Measurements from ENCODE around the gene TMOD4.
"Not testable (repeated sequence)": the region's sequence is repeated elsewhere in the genome, so short reads cannot be mapped to it uniquely, and the experiment has no call there.

TMOD4 gene

GRCh38 chr1:151205381-151205965 is 29.7 kb upstream of the TMOD4 start:
- not testable (repeated sequence) for H3K4me2 ChIP-seq (ENCODE audit: low read length); H3K56ac ChIP-seq (ENCODE audit: low read length); H3K23ac ChIP-seq (ENCODE audit: low read length); H3K27me3 ChIP-seq (ENCODE audit: insufficient read depth, low read length, poor library complexity); H2BK15ac ChIP-seq (replicated peaks; ENCODE audit: low read depth); DNase-seq; H4K8ac ChIP-seq (ENCODE audit: low read depth, low read length); H3K4me1 ChIP-seq (ENCODE audit: control insufficient read depth, low read depth, low read length); H3K79me1 ChIP-seq (ENCODE audit: low read length); H3K4me3 ChIP-seq (ENCODE audit: low read length); H3K9ac ChIP-seq (ENCODE audit: low read length); H2AK5ac ChIP-seq (ENCODE audit: low read length); H3K18ac ChIP-seq (ENCODE audit: low read length); H3K36me3 ChIP-seq (ENCODE audit: control insufficient read depth, insufficient read depth, low read length); H3K4ac ChIP-seq (ENCODE audit: low read depth, low read length); H3K27ac ChIP-seq (ENCODE audit: low read depth, low read length); H4K5ac ChIP-seq (ENCODE audit: low read length); H2BK120ac ChIP-seq (ENCODE audit: low read depth, low read length); H2BK5ac ChIP-seq (ENCODE audit: low read length)
- no CpG with 5 or more reads among the region's 12 CpGs for WGBS (ENCODE audit: extremely low coverage, insufficient coverage, low lambda C conversion rate)
- H3K79me2 ChIP-seq (ENCODE audit: control insufficient read depth, insufficient read depth, low read length): peaks cover 57% of the 10 kb centered on the region

- H3K27ac ChIP-seq (ENCODE audit: low read depth, low read length): no peak overlapping the region
- H3K27me3 ChIP-seq (ENCODE audit: insufficient read depth, low read length, poor library complexity): no peaks in the 10 kb centered on the region
- H4K8ac ChIP-seq (ENCODE audit: low read depth, low read length): no peak overlapping the region
- H3K36me3 ChIP-seq (ENCODE audit: control insufficient read depth, insufficient read depth, low read length): peaks cover 1% of the 10 kb centered on the region
- no peak overlapping the region for H2BK5ac ChIP-seq (ENCODE audit: low read length)
- H3K79me1 ChIP-seq (ENCODE audit: low read length): peaks cover 2% of the 10 kb centered on the region
- peak; percentile 46 for DNase-seq
- H3K4ac ChIP-seq (ENCODE audit: low read depth, low read length): no peak overlapping the region
- peak overlapping the region; percentile 98 for H3K4me3 ChIP-seq (ENCODE audit: low read length)
- H4K5ac ChIP-seq (ENCODE audit: low read length): no peak overlapping the region
- H3K4me1 ChIP-seq (ENCODE audit: control insufficient read depth, low read depth, low read length): no peaks in the 10 kb centered on the region
- H2BK15ac ChIP-seq (replicated peaks; ENCODE audit: low read depth): no peak overlapping the region
- H2AK5ac ChIP-seq (ENCODE audit: low read length): no peak overlapping the region
- no peak overlapping the region for H3K18ac ChIP-seq (ENCODE audit: low read length)
- H3K56ac ChIP-seq (ENCODE audit: low read length): peak overlapping the region; percentile 100
- WGBS (ENCODE audit: extremely low coverage, insufficient coverage, low lambda C conversion rate): no CpG with 5 or more reads among the region's 11 CpGs
- peak overlapping the region; percentile 66 for H3K23ac ChIP-seq (ENCODE audit: low read length)
- peaks cover 56% of the 10 kb centered on the region for H3K79me2 ChIP-seq (ENCODE audit: control insufficient read depth, insufficient read depth, low read length)
- peak overlapping the region; percentile 100 for H3K9ac ChIP-seq (ENCODE audit: low read length)
- H2BK120ac ChIP-seq (ENCODE audit: low read depth, low read length): no peak overlapping the region
- peak overlapping the region; percentile 98 for H3K4me2 ChIP-seq (ENCODE audit: low read length)
Measured at GRCh38 chr1:151199873-151200581, 24.2 kb upstream of the TMOD4 start.

GRCh38 chr1:151198254-151199127 is 22.7 kb upstream of the TMOD4 start, which contains the start of gene PIP5K1A:
TSS of gene PIP5K1A (plus strand) at chr1:151198552. CDS start at chr1:151198997, 445 bp downstream.
- no peak within 1 kb of the TSS for H4K8ac ChIP-seq (ENCODE audit: low read depth, low read length)
- H3K4me1 ChIP-seq (ENCODE audit: control insufficient read depth, low read depth, low read length): no peaks in the 10 kb centered on the region
- H3K79me1 ChIP-seq (ENCODE audit: low read length): peaks cover 2% of the 10 kb centered on the region
- peaks cover 43% of the 10 kb centered on the region for H3K79me2 ChIP-seq (ENCODE audit: control insufficient read depth, insufficient read depth, low read length)
- peak within 1 kb of the TSS; percentile 79 for H2AK5ac ChIP-seq (ENCODE audit: low read length)
- peak within 1 kb of the TSS; percentile 32 for H3K27ac ChIP-seq (ENCODE audit: low read depth, low read length)
- peak; percentile 98 for DNase-seq
- no peak within 1 kb of the TSS for H2BK15ac ChIP-seq (replicated peaks; ENCODE audit: low read depth)
- H3K4me3 ChIP-seq (ENCODE audit: low read length): peak within 1 kb of the TSS; percentile 98
- no peaks in the 10 kb centered on the region for H3K36me3 ChIP-seq (ENCODE audit: control insufficient read depth, insufficient read depth, low read length)
- peak within 1 kb of the TSS; percentile 98 for H3K4me2 ChIP-seq (ENCODE audit: low read length)
- peak within 1 kb of the TSS; percentile 100 for H3K9ac ChIP-seq (ENCODE audit: low read length)
- peak within 1 kb of the TSS; percentile 100 for H3K56ac ChIP-seq (ENCODE audit: low read length)
- no CpG with 5 or more reads among the region's 60 CpGs for WGBS (ENCODE audit: extremely low coverage, insufficient coverage, low lambda C conversion rate)
- H3K4ac ChIP-seq (ENCODE audit: low read depth, low read length): peak within 1 kb of the TSS; percentile 89
- H4K5ac ChIP-seq (ENCODE audit: low read length): no peak within 1 kb of the TSS
- no peak within 1 kb of the TSS for H2BK120ac ChIP-seq (ENCODE audit: low read depth, low read length)
- H2BK5ac ChIP-seq (ENCODE audit: low read length): peak within 1 kb of the TSS; percentile 80
- H3K18ac ChIP-seq (ENCODE audit: low read length): peak within 1 kb of the TSS; percentile 63
- peak within 1 kb of the TSS; percentile 99 for H3K23ac ChIP-seq (ENCODE audit: low read length)
- no peaks in the 10 kb centered on the region for H3K27me3 ChIP-seq (ENCODE audit: insufficient read depth, low read length, poor library complexity)

DNA sequence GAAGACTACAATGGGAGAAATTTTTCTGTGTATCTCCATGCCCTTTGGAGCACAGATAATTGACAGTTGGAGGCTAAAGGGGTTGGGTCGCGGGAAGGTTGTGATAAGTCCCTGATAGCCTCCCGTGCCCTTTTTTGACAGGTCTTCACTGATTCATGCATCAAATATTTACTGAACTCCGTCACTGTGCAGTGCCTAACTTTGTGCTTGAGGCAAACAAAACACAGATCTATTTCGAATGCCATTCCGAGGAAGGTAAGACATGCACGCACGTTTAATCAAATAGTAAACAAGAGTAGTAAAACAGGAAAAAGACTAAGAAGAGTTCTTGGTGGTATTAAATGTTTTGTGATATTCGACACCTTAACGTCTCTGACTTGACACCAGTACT is 22.1 kb upstream of the TMOD4 start:
- H3K27ac ChIP-seq (ENCODE audit: low read depth, low read length): no peak overlapping the region
- H4K8ac ChIP-seq (ENCODE audit: low read depth, low read length): no peak overlapping the region
- H3K4ac ChIP-seq (ENCODE audit: low read depth, low read length): no peak overlapping the region
- H2AK5ac ChIP-seq (ENCODE audit: low read length): no peak overlapping the region
- DNase-seq: no peak
- no peak overlapping the region for H3K18ac ChIP-seq (ENCODE audit: low read length)
- H2BK15ac ChIP-seq (replicated peaks; ENCODE audit: low read depth): no peak overlapping the region
- peaks cover 40% of the 10 kb centered on the region for H3K79me2 ChIP-seq (ENCODE audit: control insufficient read depth, insufficient read depth, low read length)
- no peaks in the 10 kb centered on the region for H3K4me1 ChIP-seq (ENCODE audit: control insufficient read depth, low read depth, low read length)
- no peak overlapping the region for H4K5ac ChIP-seq (ENCODE audit: low read length)
- peak overlapping the region; percentile 33 for H3K4me3 ChIP-seq (ENCODE audit: low read length)
- no peaks in the 10 kb centered on the region for H3K36me3 ChIP-seq (ENCODE audit: control insufficient read depth, insufficient read depth, low read length)
- H2BK120ac ChIP-seq (ENCODE audit: low read depth, low read length): no peak overlapping the region
- H3K4me2 ChIP-seq (ENCODE audit: low read length): peak overlapping the region; percentile 45
- H3K27me3 ChIP-seq (ENCODE audit: insufficient read depth, low read length, poor library complexity): no peaks in the 10 kb centered on the region
- H3K23ac ChIP-seq (ENCODE audit: low read length): no peak overlapping the region
- H3K56ac ChIP-seq (ENCODE audit: low read length): peak overlapping the region; percentile 61
- peak overlapping the region; percentile 53 for H3K9ac ChIP-seq (ENCODE audit: low read length)
- no peak overlapping the region for H2BK5ac ChIP-seq (ENCODE audit: low read length)
- H3K79me1 ChIP-seq (ENCODE audit: low read length): no peaks in the 10 kb centered on the region
- no CpG with 5 or more reads among the region's 10 CpGs for WGBS (ENCODE audit: extremely low coverage, insufficient coverage, low lambda C conversion rate)

DNA sequence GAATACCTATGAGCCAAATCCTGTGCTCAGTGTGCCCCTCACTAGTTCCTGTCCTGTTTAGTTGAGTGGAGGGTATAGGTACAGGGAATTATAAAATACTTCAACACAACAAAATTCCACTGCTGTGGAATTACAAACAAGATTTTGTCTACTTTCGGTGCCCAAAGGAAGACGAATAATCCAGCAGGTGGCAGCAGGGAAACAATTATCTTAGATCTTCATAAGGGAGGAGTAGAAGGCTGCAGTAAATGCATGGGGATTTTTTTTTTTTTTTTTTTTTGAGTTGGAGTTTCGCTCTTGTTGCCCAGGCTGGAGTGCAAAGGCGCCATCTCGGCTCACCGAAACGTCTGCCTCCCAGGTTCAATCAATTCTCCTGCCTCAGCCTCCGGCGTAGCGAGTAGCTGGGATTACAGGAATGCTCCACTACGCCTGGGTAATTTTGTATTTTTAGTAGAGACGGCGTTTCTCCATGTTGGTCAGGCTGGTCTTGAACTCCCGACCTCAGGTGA is 20.6 kb upstream of the TMOD4 start:
- Histone ChIP-seq H2AK5ac (ENCODE audit: low read length) (no peak overlapping the region), H2BK120ac (ENCODE audit: low read depth, low read length) (no peak overlapping the region), H4K5ac (ENCODE audit: low read length) (no peak overlapping the region), H3K9ac (ENCODE audit: low read length) (no peak overlapping the region), H4K8ac (ENCODE audit: low read depth, low read length) (no peak overlapping the region), H3K4me1 (ENCODE audit: control insufficient read depth, low read depth, low read length) (no peaks in the 10 kb centered on the region), H3K4ac (ENCODE audit: low read depth, low read length) (no peak overlapping the region), H3K18ac (ENCODE audit: low read length) (no peak overlapping the region), H3K36me3 (ENCODE audit: control insufficient read depth, insufficient read depth, low read length) (no peaks in the 10 kb centered on the region), H3K79me2 (ENCODE audit: control insufficient read depth, insufficient read depth, low read length) (peaks cover 25% of the 10 kb centered on the region), H3K79me1 (ENCODE audit: low read length) (no peaks in the 10 kb centered on the region), H2BK5ac (ENCODE audit: low read length) (no peak overlapping the region), H3K4me3 (ENCODE audit: low read length) (no peak overlapping the region), H3K4me2 (ENCODE audit: low read length) (no peak overlapping the region), H3K27me3 (ENCODE audit: insufficient read depth, low read length, poor library complexity) (no peaks in the 10 kb centered on the region), H3K27ac (ENCODE audit: low read depth, low read length) (no peak overlapping the region), H3K23ac (ENCODE audit: low read length) (no peak overlapping the region), H2BK15ac (replicated peaks; ENCODE audit: low read depth) (no peak overlapping the region), H3K56ac (ENCODE audit: low read length) (no peak overlapping the region)
- DNase-seq: peak; percentile 76
- no CpG with 5 or more reads among the region's 14 CpGs for WGBS (ENCODE audit: extremely low coverage, insufficient coverage, low lambda C conversion rate)

Measured in mesendoderm (in vitro differentiated cells).